ENCODE measurements around the gene KTN1. TPM values are rescaled to one million over a fixed set of nuclear protein-coding genes. Genes with fewer than 3 reads are reported as not detected.

Gene KTN1
- total RNA-seq, 1 donor from 2014 or later, result 191 TPM

- Histone ChIP-seq H3K9ac (no peak overlapping the region), H2AFZ (replicated peaks) (no peak overlapping the region), H3K36me3 (no peaks in the 10 kb centered on the region), H4K20me1 (ENCODE audit: low read depth) (peaks cover 13% of the 10 kb centered on the region), H3K79me2 (ENCODE audit: low read depth) (peaks cover 100% of the 10 kb centered on the region), H3K27me3 (no peaks in the 10 kb centered on the region), H3K27ac (no peak overlapping the region), H3K4me2 (no peak overlapping the region), H3K4me1 (peaks cover 52% of the 10 kb centered on the region), H3F3A (ENCODE audit: low read depth) (peaks cover 20% of the 10 kb centered on the region), H3K4me3 (no peak overlapping the region), H3K9me3 (ENCODE audit: low read depth) (no peaks in the 10 kb centered on the region)
- Mint-ChIP-seq H3K27me3 (ENCODE audit: insufficient read depth, low read depth) (no peaks in the 10 kb centered on the region), H3K27ac (no peak overlapping the region), H3K4me3 (no peak overlapping the region), H3K9me3 (peaks cover 3% of the 10 kb centered on the region), H3K36me3 (peaks cover 15% of the 10 kb centered on the region), H3K4me1 (peaks cover 8% of the 10 kb centered on the region)
- no peak for TF ChIP-seq EZH2phosphoT487 (IDR thresholded peaks at IDR 0.05)
- no peak for TF ChIP-seq EZH2 (IDR thresholded peaks at IDR 0.05)
- no peak for TF ChIP-seq CTCF (IDR thresholded peaks at IDR 0.05)
- no peak for DNase-seq (ENCODE audit: low spot score)
Measured at GRCh38 chr14:55607386-55607785, 27.4 kb downstream of the KTN1 start.

- H3K4me2 ChIP-seq, result peak overlapping the region; percentile 7
- no peaks in the 10 kb centered on the region for H3K9me3 ChIP-seq (ENCODE audit: low read depth)
- peaks cover 100% of the 10 kb centered on the region for H3K79me2 ChIP-seq (ENCODE audit: low read depth)
Measured at GRCh38 chr14:55609681-55610080, 29.7 kb downstream of the KTN1 start.

GRCh38 chr14:55610713-55611370 is 30.8 kb downstream of the KTN1 start:
- Histone ChIP-seq H2AFZ (replicated peaks) (no peak overlapping the region), H3K4me3 (no peak overlapping the region), H3K4me1 (peaks cover 47% of the 10 kb centered on the region), H3K27me3 (no peaks in the 10 kb centered on the region), H3K9ac (no peak overlapping the region), H4K20me1 (ENCODE audit: low read depth) (peaks cover 7% of the 10 kb centered on the region), H3K4me2 (no peak overlapping the region), H3K9me3 (ENCODE audit: low read depth) (no peaks in the 10 kb centered on the region), H3F3A (ENCODE audit: low read depth) (peaks cover 11% of the 10 kb centered on the region), H3K79me2 (ENCODE audit: low read depth) (peaks cover 91% of the 10 kb centered on the region), H3K36me3 (no peaks in the 10 kb centered on the region), H3K27ac (no peak overlapping the region)
- Mint-ChIP-seq H3K9me3 (peaks cover 3% of the 10 kb centered on the region), H3K4me3 (no peak overlapping the region), H3K4me1 (peaks cover 8% of the 10 kb centered on the region), H3K27me3 (ENCODE audit: insufficient read depth, low read depth) (no peaks in the 10 kb centered on the region), H3K27ac (no peak overlapping the region), H3K36me3 (peaks cover 36% of the 10 kb centered on the region)
- no peak for TF ChIP-seq EZH2 (IDR thresholded peaks at IDR 0.05)
- TF ChIP-seq EZH2phosphoT487 (IDR thresholded peaks at IDR 0.05), result no peak
- TF ChIP-seq CTCF (IDR thresholded peaks at IDR 0.05), result no peak
- DNase-seq (ENCODE audit: low spot score), result no peak

More at GRCh38 chr14:55609681-55610080, 29.7 kb downstream of the KTN1 start:
- Histone ChIP-seq H3K9ac (no peak overlapping the region), H3K36me3 (no peaks in the 10 kb centered on the region), H3K27ac (peak overlapping the region; percentile 80), H3K27me3 (no peaks in the 10 kb centered on the region), H3K4me3 (no peak overlapping the region), H4K20me1 (ENCODE audit: low read depth) (peaks cover 13% of the 10 kb centered on the region), H3K4me1 (peaks cover 52% of the 10 kb centered on the region), H2AFZ (replicated peaks) (no peak overlapping the region), H3F3A (ENCODE audit: low read depth) (peaks cover 11% of the 10 kb centered on the region)
- Mint-ChIP-seq H3K27ac (no peak overlapping the region), H3K36me3 (peaks cover 32% of the 10 kb centered on the region), H3K27me3 (ENCODE audit: insufficient read depth, low read depth) (no peaks in the 10 kb centered on the region), H3K9me3 (peaks cover 3% of the 10 kb centered on the region), H3K4me1 (peaks cover 8% of the 10 kb centered on the region), H3K4me3 (no peak overlapping the region)
- peak; percentile 62 for DNase-seq (ENCODE audit: low spot score)
- TF ChIP-seq CTCF (IDR thresholded peaks at IDR 0.05) (no peak), EZH2phosphoT487 (IDR thresholded peaks at IDR 0.05) (no peak), EZH2 (IDR thresholded peaks at IDR 0.05) (no peak)

Data from neural progenitor cell (in vitro differentiated cells).